A673 (cell line): ENCODE data around the gene PRUNE2. TPM values are rescaled to one million over a fixed set of nuclear protein-coding genes. Genes with fewer than 3 reads are reported as not detected.

Experiments
- BruUV-seq: library from RNA; stranded (reverse); fragments of 400-500 nt; replicated peaks from 2 replicates; lab custom pipeline; 2021; lab: Mats Ljungman, UMichigan
- CTCF ChIA-PET: fragments of 300-600 bp; sonication (Branson Sonifier 250); formaldehyde crosslinking; loops from one replicate; lab custom pipeline; 2022; ENCODE audit warnings: antibody characterized with exemption; lab: Charles Lee
- POLR2A ChIA-PET: fragments of 300-600 bp; sonication (Branson Sonifier 250); formaldehyde crosslinking; loops from one replicate; lab custom pipeline; 2022; ENCODE audit warnings: antibody characterized with exemption; ENCODE audit not compliant: low non-redundant PET; lab: Charles Lee
- DNase-seq: peaks from one replicate; pipeline ENCODE4 v3.0.0-alpha.2; 2015; ENCODE audit warnings: low spot score
- H3K27ac ChIP-seq: fragments of 200-600 bp; sonication (generic); 2 replicates; pipeline ENCODE4 v1.5.1; 2016; ENCODE audit warnings: mixed run types, low read depth, mild to moderate bottlenecking, mixed read lengths, antibody characterized with exemption, low read length; ENCODE audit not compliant: poor library complexity, severe bottlenecking
- H3K27me3 ChIP-seq: fragments of 200-600 bp; sonication (generic); replicated peaks from 2 replicates; pipeline ENCODE4 v1.6.1; 2017; ENCODE audit warnings: mixed run types, low read depth, mild to moderate bottlenecking, mixed read lengths, antibody characterized with exemption, low read length; ENCODE audit not compliant: insufficient read depth, poor library complexity
- H3K36me3 ChIP-seq: fragments of 200-600 bp; sonication (generic); 2 replicates; pipeline ENCODE4 v1.6.1; 2016; ENCODE audit warnings: mixed run types, mild to moderate bottlenecking, mixed read lengths, antibody characterized with exemption, low read length; ENCODE audit not compliant: insufficient read depth, poor library complexity, severe bottlenecking
- H3K4me1 ChIP-seq: fragments of 200-600 bp; sonication (generic); 2 replicates; pipeline ENCODE4 v1.6.1; 2017; ENCODE audit warnings: mixed run types, mild to moderate bottlenecking, mixed read lengths, antibody characterized with exemption, low read length; ENCODE audit not compliant: insufficient read depth, poor library complexity, severe bottlenecking
- H3K4me3 ChIP-seq: fragments of 200-600 bp; sonication (generic); 2 replicates; pipeline ENCODE4 v1.5.1; 2016; ENCODE audit warnings: low read depth, mixed run types, mild to moderate bottlenecking, mixed read lengths, low read length; ENCODE audit not compliant: poor library complexity, severe bottlenecking
- H3K9me3 ChIP-seq: fragments of 200-600 bp; sonication (generic); 2 replicates; pipeline ENCODE4 v1.6.1; 2016; ENCODE audit warnings: mixed run types, low read depth, mild to moderate bottlenecking, mixed read lengths, antibody characterized with exemption, low read length; ENCODE audit not compliant: poor library complexity, severe bottlenecking
- CTCF ChIP-seq: fragments of 300-800, 200-600 bp; sonication (generic); conservative IDR thresholded peaks from 2 replicates; pipeline ENCODE4 v1.5.1; 2017; ENCODE audit warnings: low read depth, mild to moderate bottlenecking, antibody characterized with exemption, low read length, moderate library complexity, mixed read lengths
- EZH2 ChIP-seq: fragments of 200-600 bp; sonication (generic); IDR thresholded peaks from 2 replicates; pipeline ENCODE4 v1.6.1; 2017; ENCODE audit warnings: borderline replicate concordance, low read depth, mild to moderate bottlenecking, mixed read lengths, antibody characterized with exemption, low read length; ENCODE audit not compliant: poor library complexity, severe bottlenecking
- intact Hi-C: fragments of 100-400 bp; cut with micrococcal nuclease; formaldehyde crosslinking; loops from one replicate; pipeline ENCODE4 v1.10.0; 2022; ENCODE audit not compliant: unreplicated experiment
- total RNA-seq: library from RNA; stranded (reverse); gene quantifications from 2 replicates; pipeline ENCODE4 v1.2.3, GENCODE V29; 2021

PRUNE2 gene
- total RNA-seq, 1 experiment from 2014 or later: not detected

GRCh38 chr9:76803083-76803482, 102.8 kb downstream of the PRUNE2 start:
- H3K36me3 ChIP-seq: no peaks in the 10 kb centered on the region
- H3K27ac ChIP-seq: no peak overlapping the region
- peaks cover 57% of the 10 kb centered on the region for H3K27me3 ChIP-seq
- CTCF ChIA-PET: no interaction called here
- H3K4me3 ChIP-seq: no peak overlapping the region
- intact Hi-C loops: no loop called here
- BruUV-seq: no TSS peak
- no peaks in the 10 kb centered on the region for H3K9me3 ChIP-seq
- TF ChIP-seq EZH2: no peak
- no peak for TF ChIP-seq CTCF
- no peaks in the 10 kb centered on the region for H3K4me1 ChIP-seq
- DNase-seq: no peak
- POLR2A ChIA-PET: no interaction called here

GRCh38 chr9:76800901-76801300, 105.0 kb downstream of the PRUNE2 start:
- intact Hi-C loops: no loop called here
- BruUV-seq: no TSS peak
- Histone ChIP-seq H3K4me1 (no peaks in the 10 kb centered on the region), H3K4me3 (no peak overlapping the region), H3K27me3 (peaks cover 71% of the 10 kb centered on the region), H3K27ac (no peak overlapping the region), H3K36me3 (no peaks in the 10 kb centered on the region), H3K9me3 (no peaks in the 10 kb centered on the region)
- ChIA-PET POLR2A (no interaction called here), CTCF (no interaction called here)
- TF ChIP-seq CTCF (no peak), EZH2 (no peak)
- DNase-seq: no peak

- H3K4me1 ChIP-seq: no peaks in the 10 kb centered on the region
- intact Hi-C loops: no loop called here
- H3K36me3 ChIP-seq: no peaks in the 10 kb centered on the region
- H3K4me3 ChIP-seq: no peak overlapping the region
- no peak overlapping the region for H3K27ac ChIP-seq
- no TSS peak for BruUV-seq
- POLR2A ChIA-PET: no interaction called here
- DNase-seq: no peak
- CTCF ChIA-PET: no interaction called here
- H3K27me3 ChIP-seq: peaks cover 71% of the 10 kb centered on the region
- H3K9me3 ChIP-seq: no peaks in the 10 kb centered on the region
- TF ChIP-seq EZH2 (no peak), CTCF (no peak)
These were observed 106.4 kb downstream of the PRUNE2 start for GRCh38 chr9:76799473-76799872.
